DMS53 treated with DMSO at 0.1 percent for 48 hours (cell line): ENCODE results near the gene AVPR2.

Experiments
- DNase-seq: peaks from one replicate; lab custom pipeline; 2025; ENCODE audit not compliant: unreplicated experiment; lab: John Stamatoyannopoulos, UW

AVPR2 gene

DNA sequence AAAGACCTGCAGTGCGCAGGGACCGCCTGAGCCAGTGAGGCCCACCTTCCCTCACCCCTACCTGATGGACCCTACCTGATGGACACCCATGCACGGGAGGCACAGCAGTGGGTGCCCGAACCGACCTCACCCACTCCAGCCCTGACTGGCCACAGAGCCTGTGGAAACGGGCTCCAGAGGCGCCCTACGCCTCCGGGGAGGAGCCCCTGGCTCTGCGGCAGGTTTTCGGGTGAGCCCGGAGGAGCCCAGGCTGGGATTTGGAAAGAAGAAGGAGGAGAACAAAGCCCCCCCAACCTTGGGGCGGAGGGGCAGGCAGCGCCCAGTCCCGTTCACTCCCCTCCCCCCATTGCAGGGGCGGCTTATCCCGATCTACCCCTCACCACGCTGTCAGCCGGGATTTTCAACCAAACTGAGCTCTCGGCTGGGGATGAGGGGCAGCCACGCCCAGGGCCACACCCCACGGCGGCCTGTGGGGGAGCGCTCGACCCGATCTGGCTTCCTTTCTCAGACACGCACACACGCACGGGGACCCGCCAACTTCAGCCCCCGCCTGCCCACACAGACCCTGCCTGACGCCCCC lies 19.2 kb upstream of the AVPR2 start:
- no peak for DNase-seq

- no peak for DNase-seq
Observed at GRCh38 chrX:153885968-153886903, 18.2 kb upstream of the AVPR2 start, which contains the start of gene L1CAM. Gene L1CAM, minus strand, starts transcription at chrX:153886173. Its CDS starts 10,337 bp downstream, at chrX:153875836.

DNA sequence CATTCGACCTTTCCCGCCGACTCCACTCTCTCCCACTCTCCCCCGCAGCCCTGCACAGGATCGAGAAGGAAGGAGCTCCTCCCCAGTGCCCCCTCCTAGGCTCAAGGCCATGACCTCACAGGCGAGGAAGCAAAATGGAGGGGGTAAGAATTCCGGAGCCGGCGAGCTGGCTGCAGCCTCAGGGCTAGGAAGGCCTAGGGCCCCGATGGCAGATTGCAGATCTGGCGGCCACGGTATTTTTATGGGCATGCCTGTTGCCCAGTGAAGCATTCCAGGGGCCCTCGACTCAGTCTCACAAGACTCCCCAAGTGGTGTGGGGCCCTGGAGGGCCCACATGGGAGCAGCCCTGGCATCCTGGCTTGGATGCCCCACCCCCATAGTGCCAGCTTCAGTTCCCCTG lies 17.6 kb upstream of the AVPR2 start:
- DNase-seq: no peak

DNA sequence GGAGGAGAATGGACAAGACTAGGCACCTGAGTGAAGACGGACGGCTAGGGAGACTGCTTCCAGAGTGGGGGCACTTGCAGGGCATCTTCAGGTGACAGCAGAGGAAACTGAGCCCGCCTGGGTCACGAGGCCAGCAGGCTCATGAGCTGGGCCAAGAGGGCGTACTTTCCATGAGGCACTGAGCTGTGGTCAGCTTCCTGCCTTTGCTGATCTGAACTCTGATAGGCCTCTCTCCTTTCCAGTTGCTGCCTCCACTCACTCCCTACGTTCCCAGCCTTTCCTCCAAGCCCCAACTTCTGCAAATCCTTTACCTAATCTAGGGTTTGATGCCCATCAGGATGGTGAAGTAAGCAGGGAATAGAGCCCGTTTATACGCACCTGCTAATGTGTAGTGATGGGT lies 17.1 kb upstream of the AVPR2 start:
- no peak for DNase-seq

DNA sequence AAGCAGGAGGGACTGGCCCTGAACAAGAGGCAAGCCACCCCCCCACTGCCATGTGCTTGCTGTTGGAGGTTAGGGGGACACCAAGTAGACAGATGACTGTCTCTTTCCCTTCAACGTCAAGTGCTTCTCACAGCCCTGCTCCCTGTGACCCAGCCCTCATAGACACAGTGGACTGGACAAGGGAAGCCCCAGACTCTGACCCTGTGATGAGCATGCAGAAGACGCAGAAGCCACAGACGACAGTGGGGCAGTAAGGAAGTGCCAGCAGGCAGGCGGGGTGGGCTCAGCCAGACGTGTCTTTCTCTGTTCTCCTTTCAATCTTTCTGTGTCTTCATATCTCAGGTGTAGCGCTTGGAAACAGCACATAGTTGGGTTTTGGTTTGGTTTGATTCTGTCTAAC lies 16.1 kb upstream of the AVPR2 start:
- DNase-seq: no peak

DNA sequence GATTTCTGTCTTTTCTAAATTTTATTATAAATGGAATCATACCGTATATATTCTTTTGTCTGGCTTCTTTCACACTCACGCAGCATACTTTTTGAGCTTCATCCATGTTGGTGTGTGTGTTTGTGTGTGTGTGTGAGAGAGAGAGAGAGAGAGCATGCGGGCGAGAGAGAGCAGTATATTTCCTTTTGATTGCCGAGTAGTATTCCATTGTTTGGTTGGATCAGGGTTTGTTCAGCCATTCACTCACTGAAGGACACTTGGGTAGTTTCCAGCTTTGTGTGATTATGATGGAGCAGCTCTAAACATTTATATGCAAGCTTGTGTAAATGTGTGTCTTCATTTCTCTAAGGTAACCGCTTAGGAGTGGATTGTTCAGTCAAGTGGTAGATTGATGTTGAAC lies 15.3 kb upstream of the AVPR2 start:
- DNase-seq: no peak

GRCh38 chrX:153897899-153898298 lies 6.6 kb upstream of the AVPR2 start:
- DNase-seq: no peak

GRCh38 chrX:153900831-153901752 lies 3.4 kb upstream of the AVPR2 start:
- DNase-seq: no peak

DNA sequence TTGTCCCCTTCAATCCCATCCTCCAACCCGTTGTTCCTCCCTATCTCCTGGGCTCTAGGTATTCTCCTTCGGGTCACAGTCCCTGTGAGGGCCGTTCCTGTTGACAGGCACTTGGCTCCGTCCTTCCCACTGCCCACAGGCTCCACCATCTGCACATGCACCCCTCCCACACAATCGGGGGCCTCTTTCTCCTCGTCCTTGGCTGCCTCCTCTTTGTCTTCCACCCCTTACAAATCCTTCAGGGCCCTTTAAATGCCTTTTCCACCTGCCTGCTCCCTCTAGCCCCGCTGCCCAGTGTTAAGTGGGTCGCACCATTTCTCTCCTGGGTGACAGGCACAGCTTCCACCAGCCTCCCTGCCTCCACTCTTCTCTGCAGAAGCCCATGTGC lies 2.7 kb upstream of the AVPR2 start:
- no peak for DNase-seq

- no peak for DNase-seq
Observed at GRCh38 chrX:153902385-153902784, 2.1 kb upstream of the AVPR2 start.

DNA sequence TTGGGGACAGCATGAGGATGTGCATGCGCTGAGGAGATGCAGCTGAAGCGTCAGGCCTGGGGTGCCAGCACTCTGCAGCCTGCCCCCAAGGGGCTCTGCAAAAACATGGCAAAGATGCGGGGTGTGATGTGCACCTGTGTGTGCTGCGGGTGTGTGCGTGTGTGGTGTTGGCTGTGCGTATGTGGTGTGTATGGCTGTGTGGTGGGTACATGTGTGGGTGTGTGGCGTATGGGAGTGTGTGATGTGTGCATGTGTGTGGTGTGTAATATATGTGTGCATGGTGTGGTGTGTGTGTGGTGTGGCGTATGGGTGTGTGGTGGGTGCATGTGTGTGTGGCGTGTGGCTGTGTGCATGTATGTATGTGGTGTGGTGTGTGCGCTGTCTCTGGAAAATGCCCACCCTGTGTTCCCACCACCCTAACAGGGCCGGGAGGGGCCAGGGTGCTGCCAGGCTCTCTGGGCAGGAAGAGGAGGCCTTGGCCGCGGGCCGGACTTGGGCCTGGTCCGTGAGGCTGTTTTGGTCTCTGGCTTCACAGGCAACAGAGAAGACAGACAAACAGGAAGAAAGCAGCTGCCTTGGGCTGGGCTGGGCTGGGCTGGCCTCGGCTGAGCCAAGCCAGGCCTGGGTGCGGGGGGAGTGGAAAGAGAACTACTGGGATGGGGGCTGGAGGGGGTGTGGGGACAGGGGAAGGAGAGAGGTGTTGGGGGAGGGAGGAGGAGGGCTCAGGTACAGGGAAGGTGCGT lies 1.1 kb upstream of the AVPR2 start:
- no peak for DNase-seq

- DNase-seq: no peak
Observed at GRCh38 chrX:153905481-153906095, 1.1 kb downstream of the AVPR2 start.

DNA sequence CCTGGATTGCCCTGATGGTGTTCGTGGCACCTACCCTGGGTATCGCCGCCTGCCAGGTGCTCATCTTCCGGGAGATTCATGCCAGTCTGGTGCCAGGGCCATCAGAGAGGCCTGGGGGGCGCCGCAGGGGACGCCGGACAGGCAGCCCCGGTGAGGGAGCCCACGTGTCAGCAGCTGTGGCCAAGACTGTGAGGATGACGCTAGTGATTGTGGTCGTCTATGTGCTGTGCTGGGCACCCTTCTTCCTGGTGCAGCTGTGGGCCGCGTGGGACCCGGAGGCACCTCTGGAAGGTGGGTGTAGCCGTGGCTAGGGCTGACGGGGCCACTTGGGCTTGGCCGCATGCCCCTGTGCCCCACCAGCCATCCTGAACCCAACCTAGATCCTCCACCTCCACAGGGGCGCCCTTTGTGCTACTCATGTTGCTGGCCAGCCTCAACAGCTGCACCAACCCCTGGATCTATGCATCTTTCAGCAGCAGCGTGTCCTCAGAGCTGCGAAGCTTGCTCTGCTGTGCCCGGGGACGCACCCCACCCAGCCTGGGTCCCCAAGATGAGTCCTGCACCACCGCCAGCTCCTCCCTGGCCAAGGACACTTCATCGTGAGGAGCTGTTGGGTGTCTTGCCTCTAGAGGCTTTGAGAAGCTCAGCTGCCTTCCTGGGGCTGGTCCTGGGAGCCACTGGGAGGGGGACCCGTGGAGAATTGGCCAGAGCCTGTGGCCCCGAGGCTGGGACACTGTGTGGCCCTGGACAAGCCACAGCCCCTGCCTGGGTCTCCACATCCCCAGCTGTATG lies 1.8 kb downstream of the AVPR2 start:
- no peak for DNase-seq

GRCh38 chrX:153907456-153907855 lies 3.0 kb downstream of the AVPR2 start:
- no peak for DNase-seq

- no peak for DNase-seq
Observed at GRCh38 chrX:153908219-153908860, 3.9 kb downstream of the AVPR2 start.

DNA sequence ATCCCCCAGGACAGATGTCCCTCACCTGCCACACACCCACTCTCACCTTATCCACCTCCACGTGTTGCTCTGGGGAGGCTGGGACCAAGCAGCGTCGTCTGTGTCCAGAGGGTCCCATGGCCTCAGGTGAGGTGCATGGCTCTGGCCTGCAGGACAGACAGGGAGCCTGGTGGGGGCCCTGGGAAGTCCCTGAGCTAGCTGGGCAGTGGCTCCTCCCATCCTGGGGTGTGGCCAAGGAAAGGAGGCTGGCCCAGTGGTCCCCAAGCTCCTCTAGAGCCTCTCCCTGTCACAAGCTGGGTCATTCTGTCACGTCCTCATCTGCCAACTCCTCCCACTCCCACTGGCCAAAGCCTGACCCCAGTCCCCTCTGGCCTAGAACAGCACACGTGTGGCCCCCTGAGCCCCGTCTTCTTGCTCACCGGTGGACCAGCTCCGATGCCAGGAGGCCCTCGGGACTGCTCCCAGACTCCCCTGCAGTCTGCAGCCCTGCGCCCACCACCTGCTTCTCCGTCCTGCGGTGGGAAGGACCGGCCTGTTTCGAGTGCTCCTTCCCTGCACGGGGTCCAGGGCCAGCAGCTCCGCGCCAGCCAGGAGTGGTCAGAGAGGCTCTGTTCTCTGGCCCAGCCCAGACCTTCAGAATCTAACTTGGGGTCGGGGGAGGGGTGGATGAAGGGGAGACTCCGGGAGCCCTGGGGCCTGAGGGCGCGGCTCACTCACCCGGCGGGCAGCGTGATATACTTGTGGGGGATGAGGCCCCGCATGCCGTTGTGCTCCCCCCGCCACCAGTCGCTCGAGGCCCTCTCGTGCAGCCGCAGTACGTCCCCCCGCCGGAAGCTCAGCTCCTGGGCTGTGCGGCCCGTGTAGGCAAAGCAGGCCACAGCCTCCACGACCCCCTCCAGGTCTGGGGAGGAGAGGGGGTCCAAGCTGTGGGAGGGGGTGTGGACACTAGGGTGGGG lies 4.8 kb downstream of the AVPR2 start:
- DNase-seq: no peak

DNA sequence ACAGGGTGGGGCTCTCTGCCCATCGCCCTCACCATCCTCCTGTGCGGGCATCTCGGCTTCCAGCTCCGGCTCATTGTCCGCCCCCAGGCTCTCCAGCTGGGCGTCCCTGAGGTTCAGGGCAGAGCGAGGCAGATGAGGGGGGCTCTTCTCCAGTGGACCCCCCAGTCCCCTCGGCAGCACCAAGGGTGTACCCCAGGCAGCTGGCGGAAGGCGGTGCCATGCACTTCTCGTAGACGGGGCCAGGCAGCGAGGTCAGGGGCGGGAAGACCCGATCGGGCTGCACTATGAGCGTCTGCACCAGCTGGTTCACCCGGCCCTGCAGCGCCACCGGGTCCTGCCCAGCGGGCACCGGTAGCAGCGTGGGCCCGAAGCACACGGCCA lies 5.5 kb downstream of the AVPR2 start:
- no peak for DNase-seq

DNA sequence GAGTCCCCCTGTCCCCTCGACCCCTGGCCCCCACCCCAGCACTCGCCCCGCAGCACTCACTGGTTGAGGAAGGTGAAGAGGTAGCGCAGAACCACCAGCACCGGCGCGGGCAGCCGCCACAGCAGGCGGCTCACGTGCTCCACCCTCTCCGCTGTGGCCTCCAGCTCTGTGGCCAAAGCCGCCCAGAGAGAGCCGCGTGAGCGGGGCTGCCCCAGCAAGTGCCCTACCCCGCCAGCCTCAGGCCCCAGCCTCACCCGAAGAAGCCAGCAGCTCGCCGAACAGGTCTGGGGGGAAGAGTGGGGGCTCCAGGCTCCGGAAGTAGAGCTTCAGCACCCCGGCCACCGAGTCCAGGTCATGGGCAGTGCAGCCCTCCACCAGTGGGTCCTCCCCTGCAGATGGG lies 6.0 kb downstream of the AVPR2 start:
- no peak for DNase-seq
